ENCODE measurements around the gene JAKMIP1. TPM values are rescaled to one million over a fixed set of nuclear protein-coding genes. Genes with fewer than 3 reads are reported as not detected.

JAKMIP1 gene
- total RNA-seq, 1 donor from 2014 or later, result not detected

- no peak for DNase-seq
- no peak for ATAC-seq (ENCODE audit: poor library complexity)
- intact Hi-C loops (cut with DNase I), result no loop called here
These were observed 223.9 kb downstream of the JAKMIP1 start for GRCh38 chr4:5976431-5976830.

Other genes starting within 250 kb of the JAKMIP1 start
- gene C4orf50, start 182.1 kb downstream of the JAKMIP1 start, total RNA-seq, result not detected
- gene WFS1, start 69.3 kb upstream of the JAKMIP1 start, total RNA-seq, result 81.7 TPM

Data from Right ventricle myocardium superior (tissue), 1 donor.